Hepatocyte (in vitro differentiated cells): Measurements from ENCODE around the gene SLC34A3. TPM values are rescaled to one million over a fixed set of nuclear protein-coding genes. Genes with fewer than 3 reads are reported as not detected.

Experiments used
- DNase-seq: peaks from one replicate; pipeline ENCODE4 v3.0.0-alpha.2; 2016; ENCODE audit warnings: low spot score
- H2AFZ ChIP-seq: fragments of 200-600 bp; sonication (generic); 2 replicates; pipeline ENCODE4 v1.6.0; 2016; ENCODE audit warnings: antibody characterized with exemption, mild to moderate bottlenecking
- H3K27ac ChIP-seq: fragments of 200-600 bp; sonication (generic); 2 replicates; pipeline ENCODE4 v1.5.1; 2016; ENCODE audit warnings: mild to moderate bottlenecking
- H3K27me3 ChIP-seq: fragments of 200-600 bp; sonication (generic); 2 replicates; pipeline ENCODE4 v1.6.1; 2016
- H3K36me3 ChIP-seq: fragments of 200-600 bp; sonication (generic); replicated peaks from 2 replicates; pipeline ENCODE4 v1.5.1; 2016; ENCODE audit warnings: low read depth; ENCODE audit not compliant: insufficient read depth
- H3K4me1 ChIP-seq: fragments of 200-600 bp; sonication (generic); 2 replicates; pipeline ENCODE4 v1.5.1; 2016; ENCODE audit warnings: mild to moderate bottlenecking, moderate library complexity; ENCODE audit not compliant: insufficient read depth
- H3K4me2 ChIP-seq: fragments of 200-600 bp; sonication (generic); 2 replicates; pipeline ENCODE4 v1.6.0; 2016
- H3K4me3 ChIP-seq: fragments of 200-600 bp; sonication (generic); 2 replicates; pipeline ENCODE4 v1.5.1; 2016; ENCODE audit warnings: mild to moderate bottlenecking
- H3K79me2 ChIP-seq: fragments of 200-600 bp; sonication (generic); 2 replicates; pipeline ENCODE4 v1.6.0; 2017; ENCODE audit warnings: mild to moderate bottlenecking
- H3K9me2 ChIP-seq: fragments of 200-600 bp; sonication (generic); replicated peaks from 2 replicates; pipeline ENCODE4 v1.6.0; 2017; ENCODE audit warnings: mild to moderate bottlenecking; ENCODE audit not compliant: insufficient read depth
- H3K9me3 ChIP-seq: fragments of 200-600 bp; sonication (generic); 2 replicates; pipeline ENCODE4 v1.5.1; 2016; ENCODE audit warnings: low read depth, mild to moderate bottlenecking
- H4K20me1 ChIP-seq: fragments of 200-600 bp; sonication (generic); 2 replicates; pipeline ENCODE4 v1.6.0; 2016; ENCODE audit warnings: mild to moderate bottlenecking; ENCODE audit not compliant: insufficient read depth, poor library complexity, severe bottlenecking
- EZH2 ChIP-seq: fragments of 200-600 bp; sonication (generic); IDR thresholded peaks from 2 replicates; pipeline ENCODE4 v1.6.1; 2016; ENCODE audit warnings: antibody characterized with exemption, mild to moderate bottlenecking, borderline replicate concordance
- EZH2phosphoT487 ChIP-seq: fragments of 200-600 bp; sonication (generic); IDR thresholded peaks from one replicate; pipeline ENCODE4 v1.6.1; 2018; ENCODE audit warnings: antibody characterized with exemption, mild to moderate bottlenecking, low read depth, moderate library complexity; ENCODE audit not compliant: unreplicated experiment, severe bottlenecking
- WGBS: methylation state at CpG from one replicate; pipeline ENCODE4 v1.1.6; 2016; ENCODE audit warnings: low lambda C conversion rate; ENCODE audit errors: missing lambda C conversion rate; 5-methylcytosine and 5-hydroxymethylcytosine counted together
- polyA plus RNA-seq: library from polyadenylated mRNA; unstranded; fragments of >200 nt; fragmentation: Nextera tagmentation; extraction: Ambion mirVana; gene quantifications from 2 replicates; pipeline ENCODE4 v1.2.1, GENCODE V29; 2016
- total RNA-seq: library from RNA; depleted of rRNA; stranded (reverse); fragments of >200 nt; gene quantifications from 2 replicates; pipeline ENCODE4 v1.2.3, GENCODE V29; 2014
- TF ChIP-seq, protein P1 (sequence below): fragments of 200-600 bp; sonication (generic); IDR thresholded peaks from 2 replicates; pipeline ENCODE4 v1.5.1; 2016; ENCODE audit warnings: antibody characterized with exemption, mild to moderate bottlenecking; ENCODE audit not compliant: poor library complexity

Gene SLC34A3
- total and polyA plus RNA-seq, 2 experiments from 2014 or later: 2.7 to 4.7 TPM

DNA sequence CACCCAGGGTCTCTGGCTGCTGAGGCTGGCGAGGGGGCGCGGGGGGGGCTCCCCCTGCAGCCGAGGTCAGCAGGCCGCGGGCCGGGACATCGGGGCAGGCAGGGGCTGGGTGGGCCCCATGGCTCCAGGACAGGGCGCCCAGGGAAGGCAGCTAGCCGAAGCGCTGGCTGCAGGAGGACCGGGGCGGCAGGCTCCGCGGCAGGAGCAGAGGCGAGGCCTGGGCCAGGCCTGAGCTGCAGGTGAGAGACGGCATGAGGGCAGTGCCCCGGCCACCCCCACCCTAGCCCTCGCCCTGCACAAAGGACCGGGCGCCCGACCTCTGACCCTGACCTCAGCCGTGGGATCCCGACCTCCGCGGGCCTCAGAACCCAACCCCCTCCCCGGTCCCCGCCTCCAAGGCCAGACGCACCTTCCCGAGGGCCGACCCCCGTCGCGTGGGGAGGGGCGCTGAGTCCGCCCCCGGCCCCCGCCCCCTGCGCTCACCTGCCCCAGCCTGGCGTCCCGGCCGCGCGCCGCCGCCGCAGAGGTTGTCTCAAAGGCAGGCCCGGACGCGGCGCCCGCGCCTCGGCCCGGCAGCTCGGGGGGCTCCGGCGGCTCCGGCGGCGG, 9.1 kb upstream of the SLC34A3 start:
- no peaks in the 10 kb centered on the region for H3K9me2 ChIP-seq
- H3K4me2 ChIP-seq: peak overlapping the region; percentile 93
- no peaks in the 10 kb centered on the region for H3K36me3 ChIP-seq
- no peak overlapping the region for H2AFZ ChIP-seq
- TF ChIP-seq EZH2phosphoT487 (no peak), EZH2 (no peak)
- TF ChIP-seq, protein P1, sequence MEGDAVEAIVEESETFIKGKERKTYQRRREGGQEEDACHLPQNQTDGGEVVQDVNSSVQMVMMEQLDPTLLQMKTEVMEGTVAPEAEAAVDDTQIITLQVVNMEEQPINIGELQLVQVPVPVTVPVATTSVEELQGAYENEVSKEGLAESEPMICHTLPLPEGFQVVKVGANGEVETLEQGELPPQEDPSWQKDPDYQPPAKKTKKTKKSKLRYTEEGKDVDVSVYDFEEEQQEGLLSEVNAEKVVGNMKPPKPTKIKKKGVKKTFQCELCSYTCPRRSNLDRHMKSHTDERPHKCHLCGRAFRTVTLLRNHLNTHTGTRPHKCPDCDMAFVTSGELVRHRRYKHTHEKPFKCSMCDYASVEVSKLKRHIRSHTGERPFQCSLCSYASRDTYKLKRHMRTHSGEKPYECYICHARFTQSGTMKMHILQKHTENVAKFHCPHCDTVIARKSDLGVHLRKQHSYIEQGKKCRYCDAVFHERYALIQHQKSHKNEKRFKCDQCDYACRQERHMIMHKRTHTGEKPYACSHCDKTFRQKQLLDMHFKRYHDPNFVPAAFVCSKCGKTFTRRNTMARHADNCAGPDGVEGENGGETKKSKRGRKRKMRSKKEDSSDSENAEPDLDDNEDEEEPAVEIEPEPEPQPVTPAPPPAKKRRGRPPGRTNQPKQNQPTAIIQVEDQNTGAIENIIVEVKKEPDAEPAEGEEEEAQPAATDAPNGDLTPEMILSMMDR: no peak
- no peak for DNase-seq
- H3K4me3 ChIP-seq: no peak overlapping the region
- no peak overlapping the region for H3K27ac ChIP-seq
- H3K4me1 ChIP-seq: peaks cover 39% of the 10 kb centered on the region
- no peaks in the 10 kb centered on the region for H3K9me3 ChIP-seq
- WGBS: 13% methylated on average over 10 of the region's 61 CpGs
- H3K79me2 ChIP-seq: no peaks in the 10 kb centered on the region
- no peaks in the 10 kb centered on the region for H3K27me3 ChIP-seq
- no peaks in the 10 kb centered on the region for H4K20me1 ChIP-seq

DNA sequence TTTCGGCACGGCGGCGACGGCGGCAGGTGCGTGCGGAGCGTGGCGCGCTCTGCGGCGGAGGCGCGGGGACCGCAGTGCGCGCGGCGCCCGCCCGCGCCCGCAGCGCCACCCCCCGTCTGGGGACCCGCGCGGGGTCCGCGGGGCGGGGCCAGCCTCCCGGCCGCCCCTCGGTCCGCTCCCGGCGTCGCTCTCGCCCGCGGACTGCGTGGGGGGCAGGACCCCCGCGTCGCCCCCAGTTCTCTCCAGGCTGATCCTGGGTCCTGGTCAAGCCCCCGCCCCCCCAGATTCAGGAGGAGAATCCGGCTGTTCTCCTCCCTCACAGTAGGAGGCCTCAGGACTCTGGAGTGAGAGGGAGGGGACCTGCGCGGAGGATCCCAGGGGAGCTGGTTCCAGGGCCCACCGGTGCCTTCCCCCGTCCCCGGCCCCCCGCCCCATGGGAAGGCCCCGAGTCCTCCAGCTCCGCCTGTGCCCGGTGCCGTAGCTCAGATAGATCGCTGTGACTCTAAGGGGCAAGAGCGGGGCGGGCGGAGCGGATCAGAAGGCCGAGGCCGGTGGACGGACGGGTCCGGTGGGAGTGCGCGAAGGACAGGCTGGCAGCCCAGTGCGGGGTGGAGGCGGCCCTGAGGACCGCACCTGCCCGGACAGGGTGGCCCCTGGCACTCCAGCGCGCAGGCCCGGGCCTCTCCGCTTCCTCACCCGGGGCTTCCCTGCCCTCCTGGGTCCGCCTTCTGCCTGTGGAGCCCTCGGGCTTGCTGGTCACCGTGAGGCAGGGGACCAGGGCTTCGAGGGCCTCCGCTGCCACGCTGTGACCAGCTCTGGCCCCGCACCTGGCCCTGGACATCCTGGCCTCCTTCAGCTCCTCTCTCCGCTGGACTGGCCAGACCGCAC, 8.3 kb upstream of the SLC34A3 start, which contains the start of gene RNF208:
Gene RNF208 (minus strand): TSS at position 51 of the 888 bp plus-strand sequence. CDS start 1,028 bp downstream, outside the sequence.
- H3K27ac ChIP-seq: peak within 1 kb of the TSS; percentile 91
- TF ChIP-seq EZH2 (no peak), EZH2phosphoT487 (no peak)
- TF ChIP-seq, protein P1: no peak
- peak; percentile 58 for DNase-seq
- 15% methylated on average over 33 of the region's 88 CpGs for WGBS
- peak within 1 kb of the TSS; percentile 39 for H3K4me3 ChIP-seq
- no peaks in the 10 kb centered on the region for H3K9me2 ChIP-seq
- H2AFZ ChIP-seq: peak within 1 kb of the TSS; percentile 45
- peaks cover 40% of the 10 kb centered on the region for H3K4me1 ChIP-seq
- peak within 1 kb of the TSS; percentile 95 for H3K4me2 ChIP-seq
- no peaks in the 10 kb centered on the region for H3K79me2 ChIP-seq
- H3K36me3 ChIP-seq: no peaks in the 10 kb centered on the region
- no peaks in the 10 kb centered on the region for H3K9me3 ChIP-seq
- no peaks in the 10 kb centered on the region for H4K20me1 ChIP-seq
- H3K27me3 ChIP-seq: no peaks in the 10 kb centered on the region

DNA sequence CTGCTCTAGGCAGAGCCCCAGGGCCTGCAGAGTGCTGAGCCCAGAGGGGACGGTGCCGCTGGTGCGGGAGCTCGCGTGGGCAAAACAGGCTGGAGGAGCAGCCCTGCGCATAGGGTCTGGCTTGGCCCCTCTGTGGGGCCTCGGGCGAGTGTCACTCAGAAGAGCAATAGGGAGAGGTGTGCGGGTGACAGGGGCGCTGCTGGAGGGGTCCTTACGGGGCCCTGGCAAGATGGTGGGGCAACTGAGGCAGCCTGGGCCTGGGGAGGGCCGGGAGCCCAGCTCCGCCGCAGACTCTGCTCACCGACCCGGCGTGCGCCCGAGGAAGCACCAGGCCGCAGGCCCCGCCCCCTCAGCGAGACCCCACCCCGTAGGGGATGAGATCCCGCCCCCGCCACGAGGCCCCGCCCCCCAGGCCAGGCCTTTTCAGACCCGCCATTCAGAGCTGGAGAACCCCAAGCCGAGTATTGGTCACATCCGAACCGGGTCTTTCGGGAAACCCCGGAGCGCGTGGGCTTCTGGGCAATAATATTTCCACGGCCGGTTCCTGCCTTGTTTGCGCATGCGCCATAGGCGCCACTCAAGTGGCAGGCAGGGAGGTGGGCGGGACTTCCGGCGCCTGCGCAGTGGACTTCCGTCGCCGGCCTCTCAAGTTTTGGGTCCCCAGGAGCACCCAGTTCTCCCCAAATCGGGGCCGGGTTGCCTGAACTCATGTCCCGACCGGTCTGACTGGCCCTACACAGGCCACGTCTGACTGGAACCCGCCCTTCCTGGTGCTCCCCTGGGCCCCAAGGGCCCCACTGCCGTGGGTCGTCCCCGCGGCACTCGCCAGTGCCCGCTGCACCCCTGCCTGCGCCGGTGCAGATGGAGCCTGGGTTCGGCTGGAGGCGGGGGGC, 7.4 kb upstream of the SLC34A3 start:
- no peaks in the 10 kb centered on the region for H3K36me3 ChIP-seq
- no peaks in the 10 kb centered on the region for H3K27me3 ChIP-seq
- peak overlapping the region; percentile 76 for H3K4me3 ChIP-seq
- peaks cover 41% of the 10 kb centered on the region for H3K4me1 ChIP-seq
- DNase-seq: peak; percentile 98
- H3K4me2 ChIP-seq: peak overlapping the region; percentile 95
- 3% methylated on average over 36 of the region's 63 CpGs for WGBS
- peak overlapping the region; percentile 91 for H3K27ac ChIP-seq
- H3K9me2 ChIP-seq: no peaks in the 10 kb centered on the region
- no peaks in the 10 kb centered on the region for H4K20me1 ChIP-seq
- H3K9me3 ChIP-seq: no peaks in the 10 kb centered on the region
- no peak for TF ChIP-seq EZH2phosphoT487
- TF ChIP-seq, protein P1: no peak
- no peak for TF ChIP-seq EZH2
- H3K79me2 ChIP-seq: no peaks in the 10 kb centered on the region
- peak overlapping the region; percentile 78 for H2AFZ ChIP-seq
